ENCODE data around the gene LDB2. TPM values are rescaled to one million over a fixed set of nuclear protein-coding genes. Genes with fewer than 3 reads are reported as not detected.
"Not testable (repeated sequence)": the region's sequence is repeated elsewhere in the genome, so short reads cannot be mapped to it uniquely, and the experiment has no call there.

LDB2 gene
- total RNA-seq, 4 donors from 2014 or later = 3.9 to 43.7 (median 7.8) TPM

DNA sequence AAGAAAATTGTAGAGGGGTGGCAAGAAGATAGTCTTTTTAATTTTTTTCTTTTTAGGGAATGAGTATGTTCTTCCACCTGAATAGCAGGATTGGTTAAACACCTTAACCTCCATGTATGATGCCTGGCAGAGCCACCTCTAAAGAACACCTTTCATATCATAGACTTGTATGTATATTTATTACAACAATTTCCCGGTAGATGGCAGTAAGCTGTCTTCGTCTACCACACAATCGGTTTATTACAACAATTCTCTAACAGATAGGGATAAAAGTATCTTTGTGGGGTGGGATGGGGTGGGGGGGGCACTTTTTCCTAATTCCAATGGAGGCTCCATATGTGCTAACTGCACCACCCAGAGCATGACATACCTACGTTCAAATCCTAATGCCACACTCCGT lies 255.5 kb downstream of the LDB2 start:
- Histone ChIP-seq H3K27ac (no peak overlapping the region), H3K36me3 (no peaks in the 10 kb centered on the region), H3K9me3 (no peaks in the 10 kb centered on the region), H3K4me1 (no peaks in the 10 kb centered on the region), H3K27me3 (no peaks in the 10 kb centered on the region), H3K4me3 (no peak overlapping the region)
- TF ChIP-seq, protein P1, sequence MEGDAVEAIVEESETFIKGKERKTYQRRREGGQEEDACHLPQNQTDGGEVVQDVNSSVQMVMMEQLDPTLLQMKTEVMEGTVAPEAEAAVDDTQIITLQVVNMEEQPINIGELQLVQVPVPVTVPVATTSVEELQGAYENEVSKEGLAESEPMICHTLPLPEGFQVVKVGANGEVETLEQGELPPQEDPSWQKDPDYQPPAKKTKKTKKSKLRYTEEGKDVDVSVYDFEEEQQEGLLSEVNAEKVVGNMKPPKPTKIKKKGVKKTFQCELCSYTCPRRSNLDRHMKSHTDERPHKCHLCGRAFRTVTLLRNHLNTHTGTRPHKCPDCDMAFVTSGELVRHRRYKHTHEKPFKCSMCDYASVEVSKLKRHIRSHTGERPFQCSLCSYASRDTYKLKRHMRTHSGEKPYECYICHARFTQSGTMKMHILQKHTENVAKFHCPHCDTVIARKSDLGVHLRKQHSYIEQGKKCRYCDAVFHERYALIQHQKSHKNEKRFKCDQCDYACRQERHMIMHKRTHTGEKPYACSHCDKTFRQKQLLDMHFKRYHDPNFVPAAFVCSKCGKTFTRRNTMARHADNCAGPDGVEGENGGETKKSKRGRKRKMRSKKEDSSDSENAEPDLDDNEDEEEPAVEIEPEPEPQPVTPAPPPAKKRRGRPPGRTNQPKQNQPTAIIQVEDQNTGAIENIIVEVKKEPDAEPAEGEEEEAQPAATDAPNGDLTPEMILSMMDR (IDR thresholded peaks at IDR 0.05) = no peak
- TF ChIP-seq POLR2A (IDR thresholded peaks at IDR 0.05) = no peak
- no peak for DNase-seq

DNA sequence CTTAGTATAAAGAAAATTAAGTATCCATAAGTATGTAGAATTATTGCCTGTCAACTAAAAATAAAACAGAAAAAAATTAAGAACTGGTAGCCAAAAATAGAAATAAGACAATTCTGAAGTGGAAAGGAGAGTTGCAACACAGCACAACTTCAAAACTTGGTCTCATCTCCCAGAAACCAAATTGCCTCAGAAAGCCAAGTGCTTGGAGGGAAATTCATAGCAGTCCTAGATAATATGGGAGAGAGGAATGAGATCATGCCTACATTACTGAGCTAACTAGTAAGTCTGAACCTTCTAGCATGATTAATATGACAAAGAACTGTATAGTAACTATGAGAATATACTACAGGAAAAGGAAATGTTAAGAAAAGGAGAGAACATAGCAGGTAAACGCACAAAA lies 256.5 kb downstream of the LDB2 start:
- H3K4me3 ChIP-seq = no peak overlapping the region
- DNase-seq = no peak
- no peaks in the 10 kb centered on the region for H3K4me1 ChIP-seq
- no peak overlapping the region for H3K27ac ChIP-seq
- H3K27me3 ChIP-seq = no peaks in the 10 kb centered on the region
- no peaks in the 10 kb centered on the region for H3K36me3 ChIP-seq
- TF ChIP-seq, protein P1 (IDR thresholded peaks at IDR 0.05) = no peak
- no peak for TF ChIP-seq POLR2A (IDR thresholded peaks at IDR 0.05)
- H3K9me3 ChIP-seq = no peaks in the 10 kb centered on the region

DNA sequence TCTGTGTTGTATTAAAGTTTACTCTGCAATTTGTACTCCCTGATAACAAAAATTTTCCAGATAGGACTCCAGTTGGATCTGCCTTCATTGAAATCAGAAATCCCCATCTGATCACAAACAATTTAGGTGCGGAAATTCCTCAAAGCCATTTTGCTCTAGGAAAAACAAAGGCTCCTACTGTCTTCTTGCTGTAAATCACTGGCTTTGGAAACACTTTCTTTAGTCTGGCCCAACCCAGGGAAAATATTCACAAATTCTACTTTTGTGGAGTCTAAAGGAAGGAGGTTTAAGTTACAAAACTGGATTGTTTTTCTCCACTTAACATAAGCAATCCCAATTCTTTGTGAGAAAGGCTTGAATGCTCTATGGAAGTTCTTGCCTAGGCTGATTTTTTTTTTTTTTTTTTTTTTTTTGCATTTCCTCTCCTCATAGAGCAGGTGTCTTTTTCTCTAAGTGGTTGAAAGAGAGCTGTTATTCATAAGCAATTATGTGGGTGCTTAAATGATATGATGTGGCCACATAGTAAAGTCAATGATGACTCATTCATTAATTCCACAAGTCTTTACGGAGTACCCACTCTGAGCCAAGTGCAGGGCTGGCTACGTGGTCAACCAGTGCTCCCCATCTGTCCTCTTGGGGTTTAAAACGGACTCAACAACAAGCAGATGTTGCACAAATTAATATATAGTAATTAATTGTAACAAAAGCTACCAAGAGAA lies 261.4 kb downstream of the LDB2 start:
- no peaks in the 10 kb centered on the region for H3K36me3 ChIP-seq
- TF ChIP-seq, protein P1 (IDR thresholded peaks at IDR 0.05) = no peak
- TF ChIP-seq POLR2A (IDR thresholded peaks at IDR 0.05) = no peak
- no peaks in the 10 kb centered on the region for H3K27me3 ChIP-seq
- DNase-seq = no peak
- H3K4me1 ChIP-seq = no peaks in the 10 kb centered on the region
- no peak overlapping the region for H3K4me3 ChIP-seq
- no peak overlapping the region for H3K27ac ChIP-seq
- peaks cover 0 to 3% (median 0%) of the 10 kb centered on the region in 4 donors for H3K9me3 ChIP-seq

DNA sequence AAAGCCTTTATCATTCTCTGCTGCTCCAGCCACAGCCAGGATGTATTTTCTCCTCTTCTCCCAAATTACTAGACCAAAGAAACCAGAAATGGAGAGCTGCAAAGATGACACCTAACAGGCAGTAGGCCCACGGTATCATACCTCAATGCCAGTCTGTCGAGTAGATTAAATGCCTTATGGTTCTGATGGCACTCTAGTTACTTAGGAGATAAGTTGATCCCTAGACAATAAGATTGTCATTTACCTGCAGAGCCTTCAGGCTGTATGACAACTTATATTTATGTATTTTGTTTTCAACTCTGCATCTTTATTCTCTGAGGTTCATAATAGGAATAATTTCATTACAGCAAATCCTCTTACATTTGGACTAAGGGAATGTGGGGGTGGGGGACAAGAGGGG lies 262.1 kb downstream of the LDB2 start:
- Histone ChIP-seq H3K4me1 (no peaks in the 10 kb centered on the region), H3K27me3 (no peaks in the 10 kb centered on the region), H3K27ac (no peak overlapping the region), H3K36me3 (no peaks in the 10 kb centered on the region), H3K4me3 (no peak overlapping the region), H3K9me3 (peaks cover 0 to 3% (median 0%) of the 10 kb centered on the region in 4 donors)
- no peak for TF ChIP-seq POLR2A (IDR thresholded peaks at IDR 0.05)
- TF ChIP-seq, protein P1 (IDR thresholded peaks at IDR 0.05) = no peak
- no peak for DNase-seq

DNA sequence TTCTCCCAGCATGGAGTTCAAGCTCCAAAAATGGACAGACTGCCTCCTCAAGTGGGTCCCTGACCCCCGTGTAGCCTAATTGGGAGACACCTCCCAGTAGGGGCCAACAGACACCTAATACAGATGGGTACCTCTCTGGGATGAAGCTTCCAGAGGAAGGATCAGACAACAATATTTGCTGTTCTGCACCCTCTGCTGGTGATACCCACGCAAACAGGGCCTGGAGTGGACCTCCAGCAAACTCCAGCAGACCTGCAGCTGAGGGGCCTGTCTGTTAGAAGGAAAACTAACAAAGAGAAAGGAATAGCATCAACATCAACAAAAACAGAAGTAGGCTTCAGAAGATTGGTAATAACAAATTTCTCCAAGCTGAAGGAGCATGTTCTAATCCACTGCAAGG lies 269.2 kb downstream of the LDB2 start:
- not testable (repeated sequence) for H3K4me1 ChIP-seq, H3K9me3 ChIP-seq, DNase-seq, H3K27ac ChIP-seq, H3K27me3 ChIP-seq, H3K4me3 ChIP-seq, H3K36me3 ChIP-seq

DNA sequence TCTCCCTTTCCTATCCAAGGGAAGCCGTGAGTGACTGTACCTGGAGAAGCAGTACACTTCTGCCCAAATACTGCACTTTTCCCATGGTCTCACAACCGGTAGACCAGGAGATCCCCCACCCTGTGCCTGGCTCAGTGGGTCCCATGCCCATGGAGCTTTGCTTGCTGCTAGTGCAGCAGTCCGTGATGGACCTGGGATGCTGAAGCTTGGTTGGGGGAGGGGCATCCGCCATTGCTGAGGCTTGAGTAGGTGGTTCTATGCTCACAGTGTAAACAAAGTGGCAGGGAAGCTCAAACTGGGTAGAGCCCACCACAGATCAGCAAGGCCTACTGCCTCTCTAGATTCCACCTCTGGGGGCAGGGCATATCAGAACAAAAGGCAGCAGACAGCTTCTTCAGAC lies 269.6 kb downstream of the LDB2 start:
- not testable (repeated sequence) for DNase-seq, H3K9me3 ChIP-seq, H3K36me3 ChIP-seq, H3K4me3 ChIP-seq, H3K4me1 ChIP-seq, H3K27me3 ChIP-seq, H3K27ac ChIP-seq

DNA sequence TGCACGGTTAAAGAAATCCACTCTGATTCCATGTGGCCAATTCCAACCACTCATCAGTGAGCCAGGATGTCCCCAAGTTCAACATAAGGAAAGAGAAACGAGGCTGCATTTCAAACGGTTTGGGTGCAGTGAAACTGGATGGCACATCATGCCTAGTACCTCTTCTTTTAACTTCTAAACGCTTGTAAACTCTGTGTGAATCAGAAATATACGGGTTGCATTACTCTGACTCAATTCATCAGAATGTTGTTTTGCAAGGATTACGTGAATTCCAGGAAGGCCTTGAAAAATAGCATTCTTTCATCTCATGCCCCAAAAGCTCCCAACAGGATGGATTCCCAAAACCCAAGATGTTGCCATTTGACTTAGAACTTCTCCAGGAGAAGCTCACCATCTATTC lies 270.4 kb downstream of the LDB2 start:
- Histone ChIP-seq H3K27ac (no peak overlapping the region), H3K36me3 (no peaks in the 10 kb centered on the region), H3K27me3 (no peaks in the 10 kb centered on the region), H3K9me3 (no peaks in the 10 kb centered on the region), H3K4me1 (no peaks in the 10 kb centered on the region), H3K4me3 (no peak overlapping the region)
- no peak for TF ChIP-seq POLR2A (IDR thresholded peaks at IDR 0.05)
- TF ChIP-seq, protein P1 (IDR thresholded peaks at IDR 0.05) = no peak
- no peak for DNase-seq
